Measurements from ENCODE around the gene C1QTNF6. TPM values are rescaled to one million over a fixed set of nuclear protein-coding genes. Genes with fewer than 3 reads are reported as not detected.

Gene C1QTNF6
- total RNA-seq, 4 donors from 2014 or later: 0.69 to 1.6 (median 1.1) TPM

DNA sequence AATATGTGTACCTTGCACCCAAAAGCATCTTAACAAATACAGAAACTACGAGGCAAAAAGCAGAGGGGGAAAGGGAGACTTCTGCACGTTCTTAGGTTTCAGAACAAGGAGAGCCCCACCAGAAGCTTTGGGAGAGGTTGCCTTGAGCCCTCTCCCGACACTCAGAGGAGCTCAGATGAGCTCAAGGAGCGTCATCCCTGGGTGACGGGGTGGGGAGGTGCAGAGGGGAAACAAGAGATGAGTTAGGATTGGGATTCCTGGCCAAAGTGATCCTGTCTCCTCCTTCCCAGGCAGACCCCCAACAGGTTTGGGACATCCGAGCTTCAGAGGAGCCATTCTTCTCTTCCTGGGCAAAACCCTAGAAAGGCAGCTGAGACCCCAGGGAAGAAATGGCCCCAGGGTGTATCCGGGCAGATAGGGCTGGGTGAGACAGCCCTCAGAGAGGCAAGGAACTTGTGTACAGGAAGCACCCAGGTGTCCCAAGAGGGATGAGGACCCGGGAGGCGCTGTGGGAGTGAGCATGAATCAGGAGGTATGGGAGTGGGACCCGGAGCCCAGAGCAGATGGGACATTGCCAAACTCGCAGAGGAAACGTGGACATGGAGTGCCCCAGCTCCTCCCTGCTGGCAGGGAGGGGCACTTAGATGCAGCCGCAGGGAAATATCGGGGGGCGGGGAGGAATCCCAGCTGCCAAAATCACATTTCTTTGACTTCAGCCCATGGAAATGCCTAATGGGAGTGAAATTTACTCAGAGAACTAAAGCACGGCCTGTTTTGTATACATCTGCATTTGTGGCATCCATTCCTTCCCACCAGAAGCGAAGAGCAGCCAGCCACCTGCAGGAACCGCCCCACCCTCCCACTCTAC lies 12.4 kb downstream of the C1QTNF6 start:
- TF ChIP-seq EP300 (IDR thresholded peaks at IDR 0.05) (no peak), POLR2A (IDR thresholded peaks at IDR 0.05) (no peak), POLR2AphosphoS5 (IDR thresholded peaks at IDR 0.05) (no peak)
- TF ChIP-seq, protein P1, sequence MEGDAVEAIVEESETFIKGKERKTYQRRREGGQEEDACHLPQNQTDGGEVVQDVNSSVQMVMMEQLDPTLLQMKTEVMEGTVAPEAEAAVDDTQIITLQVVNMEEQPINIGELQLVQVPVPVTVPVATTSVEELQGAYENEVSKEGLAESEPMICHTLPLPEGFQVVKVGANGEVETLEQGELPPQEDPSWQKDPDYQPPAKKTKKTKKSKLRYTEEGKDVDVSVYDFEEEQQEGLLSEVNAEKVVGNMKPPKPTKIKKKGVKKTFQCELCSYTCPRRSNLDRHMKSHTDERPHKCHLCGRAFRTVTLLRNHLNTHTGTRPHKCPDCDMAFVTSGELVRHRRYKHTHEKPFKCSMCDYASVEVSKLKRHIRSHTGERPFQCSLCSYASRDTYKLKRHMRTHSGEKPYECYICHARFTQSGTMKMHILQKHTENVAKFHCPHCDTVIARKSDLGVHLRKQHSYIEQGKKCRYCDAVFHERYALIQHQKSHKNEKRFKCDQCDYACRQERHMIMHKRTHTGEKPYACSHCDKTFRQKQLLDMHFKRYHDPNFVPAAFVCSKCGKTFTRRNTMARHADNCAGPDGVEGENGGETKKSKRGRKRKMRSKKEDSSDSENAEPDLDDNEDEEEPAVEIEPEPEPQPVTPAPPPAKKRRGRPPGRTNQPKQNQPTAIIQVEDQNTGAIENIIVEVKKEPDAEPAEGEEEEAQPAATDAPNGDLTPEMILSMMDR (IDR thresholded peaks at IDR 0.05): no peak
- 66 to 79% methylated on average over 2 to 7 of the region's 18 CpGs for WGBS, 2 donors (ENCODE audit: low coverage in 1 of 2)
- Histone ChIP-seq H3K9me3 (no peaks in the 10 kb centered on the region), H3K27ac (peak overlapping the region in 3 of 4 donors; percentile 25 to 57 (median 57)), H3K4me3 (no peak overlapping the region), H3K4me1 (peaks cover 0 to 38% (median 25%) of the 10 kb centered on the region in 3 donors), H3K36me3 (no peaks in the 10 kb centered on the region), H3K27me3 (peaks cover 4% of the 10 kb centered on the region)
- no peak for ATAC-seq

DNA sequence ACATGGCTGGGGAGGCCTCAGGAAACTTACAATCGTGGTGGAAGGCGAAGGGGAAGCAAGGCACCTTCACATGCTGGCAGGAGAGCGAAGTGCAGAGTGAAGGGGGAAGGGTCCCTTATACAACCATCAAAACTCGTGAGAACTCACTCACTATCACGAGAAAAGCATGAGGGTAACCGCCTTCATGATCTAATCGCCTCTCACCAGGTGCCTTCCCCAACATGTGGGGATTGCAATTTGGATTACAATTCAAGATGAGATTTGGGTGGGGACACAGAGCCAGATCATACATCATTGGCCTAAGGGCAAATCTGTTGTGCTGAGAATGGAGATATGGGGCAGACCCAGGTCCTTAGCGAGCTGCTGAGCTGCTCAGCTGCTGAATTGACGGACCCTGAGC lies 13.1 kb downstream of the C1QTNF6 start:
- Histone ChIP-seq H3K9me3 (no peaks in the 10 kb centered on the region), H3K36me3 (no peaks in the 10 kb centered on the region), H3K27me3 (peaks cover 4% of the 10 kb centered on the region), H3K4me1 (peaks cover 0 to 38% (median 25%) of the 10 kb centered on the region in 3 donors), H3K27ac (no peak overlapping the region), H3K4me3 (no peak overlapping the region)
- TF ChIP-seq EP300 (IDR thresholded peaks at IDR 0.05): no peak
- TF ChIP-seq POLR2AphosphoS5 (IDR thresholded peaks at IDR 0.05): no peak
- TF ChIP-seq POLR2A (IDR thresholded peaks at IDR 0.05): no peak
- TF ChIP-seq, protein P1 (IDR thresholded peaks at IDR 0.05): no peak
- 92% methylated on average over 5 to 7 of the region's 9 CpGs for WGBS, 2 donors (ENCODE audit: low coverage in 1 of 2)
- no peak for ATAC-seq

GRCh38 chr22:37173709-37174108 lies 14.3 kb downstream of the C1QTNF6 start:
- Histone ChIP-seq H3K27ac (no peak overlapping the region), H3K36me3 (no peaks in the 10 kb centered on the region), H3K27me3 (peaks cover 4% of the 10 kb centered on the region), H3K9me3 (no peaks in the 10 kb centered on the region), H3K4me3 (no peak overlapping the region), H3K4me1 (peaks cover 0 to 34% (median 25%) of the 10 kb centered on the region in 3 donors)
- TF ChIP-seq, protein P1 (IDR thresholded peaks at IDR 0.05): no peak
- TF ChIP-seq POLR2A (IDR thresholded peaks at IDR 0.05) (no peak), EP300 (IDR thresholded peaks at IDR 0.05) (no peak), POLR2AphosphoS5 (IDR thresholded peaks at IDR 0.05) (no peak)
- ATAC-seq: peak; percentile 54
- WGBS, 2 donors (ENCODE audit: low coverage in 1 of 2): 60 to 80% methylated on average over 1 of the region's 6 CpGs

DNA sequence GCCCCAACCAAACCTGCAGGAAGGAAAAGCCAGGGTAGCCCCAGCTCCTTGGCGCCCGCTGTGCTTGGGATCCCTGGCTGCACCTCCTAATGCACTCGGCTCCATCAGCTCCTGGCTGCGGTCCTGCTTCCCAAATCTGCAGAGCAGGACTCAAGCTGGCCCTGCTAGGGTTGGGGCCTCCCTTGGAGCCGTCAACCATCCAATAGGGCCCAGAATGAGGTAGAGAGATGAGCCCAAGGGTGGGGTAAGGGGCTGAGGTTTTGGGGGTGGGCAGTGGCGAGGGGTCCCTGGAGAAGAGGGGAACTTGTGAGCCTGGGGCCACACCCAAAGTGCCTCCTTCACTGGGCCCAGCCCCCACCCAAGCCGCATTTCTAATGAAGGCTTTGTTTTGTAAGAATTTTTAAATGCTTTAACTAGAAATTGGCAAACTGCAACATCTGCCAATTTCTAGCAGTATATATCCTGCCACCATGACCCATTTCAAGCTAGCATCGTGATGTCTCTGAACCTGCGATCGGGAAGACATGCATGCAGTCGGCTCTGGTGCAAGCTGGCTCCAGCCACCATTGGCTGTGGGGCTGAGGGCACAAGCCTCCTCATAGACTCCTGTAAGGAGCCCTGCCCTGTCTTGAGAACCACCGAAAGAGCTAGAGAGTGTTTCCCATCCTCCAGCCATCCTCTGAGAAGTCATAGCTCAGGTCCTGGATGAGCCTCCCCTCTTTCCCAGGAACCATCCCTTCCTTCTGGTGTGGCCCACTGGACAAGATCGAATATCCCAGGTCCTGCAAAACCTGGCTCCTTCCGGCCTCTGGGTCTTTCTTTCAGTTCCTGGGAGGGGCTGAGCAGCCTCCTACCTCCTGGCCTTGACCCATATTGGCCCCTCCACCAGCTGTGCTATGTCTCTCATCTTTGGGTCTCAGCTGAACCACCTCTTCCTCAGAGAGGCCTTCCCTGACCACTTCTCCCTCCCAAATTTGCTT lies 15.5 kb downstream of the C1QTNF6 start:
- no peak overlapping the region for H3K27ac ChIP-seq
- H3K4me3 ChIP-seq: no peak overlapping the region
- 90% methylated on average over 2 to 4 of the region's 14 CpGs for WGBS, 2 donors (ENCODE audit: low coverage in 1 of 2)
- H3K27me3 ChIP-seq: peaks cover 4% of the 10 kb centered on the region
- ATAC-seq: no peak
- peaks cover 0 to 35% (median 25%) of the 10 kb centered on the region in 3 donors for H3K4me1 ChIP-seq
- TF ChIP-seq POLR2AphosphoS5 (IDR thresholded peaks at IDR 0.05) (no peak), POLR2A (IDR thresholded peaks at IDR 0.05) (no peak), EP300 (IDR thresholded peaks at IDR 0.05) (no peak)
- TF ChIP-seq, protein P1 (IDR thresholded peaks at IDR 0.05): no peak
- H3K9me3 ChIP-seq: no peaks in the 10 kb centered on the region
- no peaks in the 10 kb centered on the region for H3K36me3 ChIP-seq
